T1000 (cell line): ENCODE results near the gene FATE1.
"Not testable (repeated sequence)": the region's sequence is repeated elsewhere in the genome, so short reads cannot be mapped to it uniquely, and the experiment has no call there.

Experiments used
- DNase-seq: peaks from one replicate; lab custom pipeline; 2025; ENCODE audit warnings: mixed read lengths; lab: John Stamatoyannopoulos, UW

FATE1 gene

DNA sequence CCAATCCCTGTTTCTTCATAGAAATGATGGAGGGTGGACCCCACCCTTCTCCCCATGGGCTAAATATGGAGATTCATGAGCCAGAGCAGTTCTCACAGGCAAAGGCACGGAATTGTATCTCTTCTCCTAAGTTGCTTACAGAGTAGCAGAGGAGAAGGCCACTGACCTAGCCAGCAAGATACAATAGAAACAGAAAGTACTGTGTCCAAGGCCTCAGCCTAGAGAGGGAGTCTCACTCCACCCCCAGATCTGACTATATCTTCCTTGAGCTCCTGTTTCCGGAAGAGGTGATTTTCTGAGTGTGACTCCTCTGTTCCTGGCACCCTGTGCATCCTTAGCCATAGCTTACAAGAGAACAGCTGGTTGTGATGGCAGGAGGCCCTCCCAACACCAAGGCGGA, at the start of gene FATE1:
FATE1 (plus strand) TSS at position 284 of the 400 bp plus-strand sequence; CDS start at position 369, 85 bp downstream.
- no peak for DNase-seq

- DNase-seq = no peak
These were observed 40.6 kb upstream of the FATE1 start for GRCh38 chrX:151675121-151675746.

DNA sequence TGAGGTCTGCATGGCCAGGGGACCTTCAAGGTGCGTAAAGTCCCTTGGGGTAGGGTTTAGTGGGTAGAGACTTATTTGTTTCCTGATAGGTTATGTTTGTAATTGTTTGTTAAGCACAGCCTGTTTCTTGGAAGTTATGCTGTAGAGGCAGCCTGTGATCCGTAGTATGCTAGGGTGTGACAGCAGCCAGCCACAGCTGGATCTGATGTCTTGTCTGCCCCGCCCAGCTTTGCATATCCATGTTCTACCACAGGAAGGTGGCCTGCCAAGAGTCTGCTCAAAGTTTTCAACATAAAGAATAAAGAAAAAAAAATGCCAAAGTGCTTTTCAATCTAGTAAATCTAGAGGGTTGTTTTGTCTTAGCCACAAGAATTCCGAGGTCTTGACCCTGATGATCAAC, 39.6 kb upstream of the FATE1 start:
- no peak for DNase-seq

GRCh38 chrX:151679798-151680402, 35.9 kb upstream of the FATE1 start:
- no peak for DNase-seq

GRCh38 chrX:151680805-151681204, 35.0 kb upstream of the FATE1 start:
- DNase-seq = no peak

- DNase-seq = no peak
These were observed 28.2 kb upstream of the FATE1 start for GRCh38 chrX:151687635-151688034.

DNA sequence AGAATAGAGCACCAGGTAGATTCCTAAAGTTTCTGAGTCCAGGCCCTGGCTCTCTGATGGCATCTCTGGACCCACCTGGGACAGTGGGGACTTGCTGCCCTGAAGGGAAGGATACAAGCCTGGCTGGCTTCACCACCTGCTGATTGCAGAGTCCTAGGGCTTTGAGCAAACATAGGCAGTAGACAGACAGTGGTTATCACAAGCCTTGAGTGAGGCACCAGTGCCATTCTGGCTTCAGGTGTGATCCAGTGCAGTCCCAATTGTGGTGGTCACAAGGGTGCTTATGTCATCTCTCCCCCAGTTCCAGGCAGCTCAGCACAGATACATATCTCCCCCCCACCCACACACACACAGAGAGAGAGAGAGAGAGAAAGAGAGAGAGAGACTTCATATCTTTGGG, 27.1 kb upstream of the FATE1 start:
- no peak for DNase-seq

DNA sequence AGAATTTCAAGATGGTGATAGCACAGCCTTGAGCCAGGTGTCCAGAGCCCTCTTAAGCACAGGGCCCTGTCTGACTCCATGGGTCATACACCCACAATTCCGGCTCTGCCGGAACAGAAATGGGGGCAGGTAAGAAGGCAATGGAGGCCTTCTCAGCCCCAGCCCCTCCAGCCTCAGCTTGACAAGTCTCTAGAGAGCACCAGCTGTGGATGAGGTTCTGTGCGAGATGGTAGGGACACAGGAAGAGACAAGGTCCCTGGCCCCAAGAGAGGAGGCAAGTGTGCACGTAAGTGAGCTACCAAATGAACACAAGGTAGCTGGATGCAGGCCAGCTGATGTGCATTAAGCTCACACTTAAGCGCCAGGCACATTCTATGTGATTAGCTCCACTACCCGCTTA, 23.0 kb upstream of the FATE1 start:
- no peak for DNase-seq

DNA sequence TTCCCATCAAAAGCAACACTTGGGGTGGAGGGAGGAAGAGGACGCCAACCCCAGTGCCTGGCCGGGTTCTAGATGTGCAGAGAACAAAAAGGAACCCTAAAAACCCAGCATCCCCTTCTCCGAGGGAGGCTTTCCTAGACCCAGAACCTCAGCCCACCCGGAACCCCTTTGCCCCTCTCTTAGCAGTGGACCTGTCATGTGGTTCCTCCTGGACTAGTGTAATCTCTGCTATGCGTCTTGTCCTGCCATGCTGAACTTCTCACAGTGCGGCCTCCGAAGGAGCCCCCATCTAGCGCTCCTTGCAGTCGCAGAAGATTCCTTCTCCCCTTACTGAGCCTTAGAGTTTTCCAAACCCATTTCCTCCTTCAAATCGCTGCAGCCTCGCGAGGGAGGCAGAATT, 21.7 kb upstream of the FATE1 start:
- DNase-seq = no peak

- DNase-seq = no peak
These were observed 20.9 kb upstream of the FATE1 start, which contains the start of gene PRRG3 for GRCh38 chrX:151694661-151695582. PRRG3 (plus strand) TSS chrX:151695458; CDS start chrX:151698815, 3,357 bp downstream.

- DNase-seq = no peak
These were observed 20.1 kb upstream of the FATE1 start for GRCh38 chrX:151695583-151696340.

GRCh38 chrX:151697082-151697481, 18.8 kb upstream of the FATE1 start:
- not testable (repeated sequence) for DNase-seq

DNA sequence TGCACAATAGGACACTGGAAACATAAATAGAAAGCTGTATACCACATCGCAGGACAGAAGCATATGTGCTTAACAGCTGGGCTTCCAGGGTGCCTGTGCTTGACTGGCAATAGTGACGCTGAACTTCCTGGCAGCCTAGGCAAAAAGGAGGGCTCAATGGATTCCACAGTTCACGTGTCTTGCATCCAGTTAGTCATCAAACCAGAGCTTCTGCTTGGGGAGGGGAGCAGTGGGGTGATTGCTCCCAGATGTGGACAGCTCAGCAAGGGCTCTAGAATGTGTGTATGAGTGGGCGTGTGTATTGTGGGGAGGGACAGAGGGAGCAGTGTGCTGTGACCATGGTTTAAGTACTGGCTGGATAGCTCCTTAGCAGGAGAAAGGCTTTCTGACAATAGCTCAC, 18.3 kb upstream of the FATE1 start:
- DNase-seq = no peak

GRCh38 chrX:151698485-151698884, 17.4 kb upstream of the FATE1 start:
- DNase-seq = no peak

GRCh38 chrX:151699746-151700145, 16.1 kb upstream of the FATE1 start:
- no peak for DNase-seq

DNA sequence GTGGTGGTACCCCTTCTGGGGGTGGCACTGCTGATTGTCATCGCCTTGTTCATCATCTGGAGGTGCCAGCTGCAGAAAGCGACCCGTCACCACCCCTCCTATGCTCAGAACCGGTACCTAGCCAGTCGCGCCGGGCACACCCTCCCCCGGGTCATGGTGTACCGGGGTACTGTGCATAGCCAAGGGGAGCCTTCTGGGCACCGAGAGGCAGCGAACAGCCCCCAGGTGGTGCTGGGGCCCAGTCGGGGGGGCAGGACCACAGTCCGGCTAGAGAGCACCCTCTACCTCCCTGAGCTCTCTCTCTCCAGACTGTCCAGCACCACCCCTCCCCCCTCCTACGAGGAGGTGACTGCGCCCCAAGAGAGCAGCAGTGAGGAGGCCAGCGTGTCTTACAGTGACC, 15.3 kb upstream of the FATE1 start:
- DNase-seq = no peak

DNA sequence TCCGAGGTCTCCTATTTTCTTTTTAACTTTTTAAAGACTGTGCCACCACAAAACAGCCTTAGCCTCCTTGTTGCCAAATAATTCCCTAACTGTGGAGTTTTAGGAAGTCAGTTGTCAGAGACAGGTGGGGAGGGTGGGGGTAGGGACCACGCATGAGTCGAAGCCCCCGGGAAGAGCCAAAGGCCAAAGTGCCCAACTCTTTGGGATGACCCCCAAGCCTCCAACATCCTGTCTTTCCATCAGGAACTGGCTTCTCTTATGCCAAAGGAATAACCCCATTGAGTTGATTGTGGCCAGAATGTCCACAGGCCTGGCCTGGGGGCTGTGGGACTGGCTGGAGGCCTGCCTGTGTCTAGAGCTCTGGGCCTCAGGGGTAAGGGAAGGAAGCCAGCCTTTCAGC, 14.8 kb upstream of the FATE1 start:
- DNase-seq = no peak

DNA sequence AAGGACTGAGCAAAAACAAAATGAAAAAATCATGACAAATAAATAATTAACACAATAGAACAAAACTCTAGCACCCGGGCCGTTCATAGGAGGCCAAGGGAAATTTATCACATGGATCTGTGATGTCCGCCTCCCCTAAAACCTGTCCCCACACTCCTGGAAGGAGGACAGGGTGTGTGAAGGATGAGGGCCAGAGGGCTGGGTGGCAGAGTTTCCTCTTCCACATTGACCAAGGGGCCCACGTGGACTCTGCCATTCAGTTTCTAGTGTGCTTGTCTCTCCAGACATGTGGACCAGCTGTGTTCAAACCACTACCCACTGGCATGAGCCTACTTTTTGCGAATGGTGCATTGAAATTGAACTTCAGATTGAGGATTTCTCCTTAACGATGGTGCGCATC, 14.3 kb upstream of the FATE1 start:
- DNase-seq = no peak

GRCh38 chrX:151702026-151702714, 13.7 kb upstream of the FATE1 start:
- DNase-seq = no peak

GRCh38 chrX:151702741-151703340, 13.0 kb upstream of the FATE1 start:
- DNase-seq = no peak

DNA sequence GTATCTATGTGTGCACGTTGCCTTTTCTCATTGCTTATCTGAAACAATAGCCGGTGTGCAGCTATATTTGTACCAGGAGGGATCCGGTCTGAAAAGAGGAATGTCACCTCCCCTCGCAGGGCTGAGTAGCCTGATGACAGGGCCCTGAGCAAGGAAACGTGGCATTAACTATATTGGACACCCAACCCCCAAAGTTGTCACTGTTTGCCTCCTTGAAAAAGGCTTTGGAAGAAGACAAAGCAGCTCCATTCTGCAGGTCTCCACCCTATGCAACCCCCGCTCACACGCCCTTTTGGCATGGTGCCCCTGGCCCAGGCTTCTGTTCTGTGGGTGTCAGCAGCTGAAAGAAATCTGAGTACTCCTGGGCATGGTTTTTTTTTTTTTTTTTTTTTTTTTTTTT, 12.3 kb upstream of the FATE1 start:
- DNase-seq = no peak
